HG03439 (cell line): ENCODE results near the gene DHX29.
"Not testable (repeated sequence)": the region's sequence is repeated elsewhere in the genome, so short reads cannot be mapped to it uniquely, and the experiment has no call there.

Source experiments
- ATAC-seq: cut with Tn5 transposase; IDR thresholded peaks from one replicate; pipeline ENCODE4 v1.9.1; 2021; ENCODE audit warnings: mild to moderate bottlenecking, moderate library complexity; ENCODE audit not compliant: unreplicated experiment

The DHX29 gene

GRCh38 chr5:55307383-55308253 is at the start of gene DHX29, which contains the start of gene MTREX:
DHX29 (minus strand) TSS chr5:55307694; CDS start chr5:55307573, 121 bp downstream.
MTREX (plus strand) TSS chr5:55307989; CDS start chr5:55308014, 25 bp downstream.
- peak; percentile 94 for ATAC-seq

GRCh38 chr5:55356896-55357295 is 49.4 kb upstream of the DHX29 start:
- no peak for ATAC-seq

GRCh38 chr5:55350754-55351153 is 43.3 kb upstream of the DHX29 start:
- ATAC-seq: no peak

- no peak for ATAC-seq
Measured at GRCh38 chr5:55347786-55348185, 40.3 kb upstream of the DHX29 start.

- ATAC-seq: no peak
Measured at GRCh38 chr5:55345327-55345726, 37.8 kb upstream of the DHX29 start.

- no peak for ATAC-seq
Measured at GRCh38 chr5:55344392-55344992, 37.0 kb upstream of the DHX29 start.

- ATAC-seq: no peak
Measured at GRCh38 chr5:55343609-55344008, 36.1 kb upstream of the DHX29 start.

- ATAC-seq: no peak
Measured at GRCh38 chr5:55343107-55343506, 35.6 kb upstream of the DHX29 start.

- ATAC-seq: peak; percentile 82
Measured at GRCh38 chr5:55338810-55339243, 31.3 kb upstream of the DHX29 start.

GRCh38 chr5:55338092-55338613 is 30.7 kb upstream of the DHX29 start:
- ATAC-seq: no peak

- no peak for ATAC-seq
Measured at GRCh38 chr5:55333811-55334210, 26.3 kb upstream of the DHX29 start.

GRCh38 chr5:55333017-55333416 is 25.5 kb upstream of the DHX29 start:
- no peak for ATAC-seq

- no peak for ATAC-seq
Measured at GRCh38 chr5:55331321-55331720, 23.8 kb upstream of the DHX29 start.

GRCh38 chr5:55327281-55327680 is 19.8 kb upstream of the DHX29 start:
- ATAC-seq: no peak

GRCh38 chr5:55325621-55326020 is 18.1 kb upstream of the DHX29 start:
- no peak for ATAC-seq

- peak; percentile 77 for ATAC-seq
Measured at GRCh38 chr5:55324815-55325418, 17.4 kb upstream of the DHX29 start.

GRCh38 chr5:55324006-55324405 is 16.5 kb upstream of the DHX29 start:
- no peak for ATAC-seq

- ATAC-seq: no peak
Measured at GRCh38 chr5:55320571-55320970, 13.1 kb upstream of the DHX29 start.

GRCh38 chr5:55319491-55319890 is 12.0 kb upstream of the DHX29 start:
- no peak for ATAC-seq

GRCh38 chr5:55318237-55318636 is 10.7 kb upstream of the DHX29 start:
- ATAC-seq: not testable (repeated sequence)

GRCh38 chr5:55316837-55317236 is 9.3 kb upstream of the DHX29 start:
- no peak for ATAC-seq
